ENCODE results near the gene EML4.

EML4 gene

DNA sequence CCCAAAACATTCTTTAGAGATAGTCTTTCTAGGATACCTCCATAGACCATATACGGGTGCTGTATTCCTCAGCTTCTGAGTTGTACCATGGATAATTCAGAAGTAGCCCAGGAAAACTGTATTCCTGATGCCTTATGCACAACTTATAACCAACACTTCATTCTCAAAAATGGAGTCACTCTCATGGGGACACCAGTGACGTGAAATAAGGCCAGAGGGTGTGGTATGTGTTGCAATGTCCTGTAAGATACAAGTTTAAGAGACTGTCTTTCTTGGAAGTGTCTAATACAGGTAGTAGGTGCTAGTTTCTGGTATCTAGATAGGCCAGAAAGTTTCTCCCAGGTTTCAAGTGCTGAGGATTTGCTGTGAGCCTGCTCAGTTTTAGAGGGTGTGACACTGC lies 155.8 kb downstream of the EML4 start:
- no peak for DNase-seq (ENCODE audit: low read depth)
- TF ChIP-seq, protein P1, sequence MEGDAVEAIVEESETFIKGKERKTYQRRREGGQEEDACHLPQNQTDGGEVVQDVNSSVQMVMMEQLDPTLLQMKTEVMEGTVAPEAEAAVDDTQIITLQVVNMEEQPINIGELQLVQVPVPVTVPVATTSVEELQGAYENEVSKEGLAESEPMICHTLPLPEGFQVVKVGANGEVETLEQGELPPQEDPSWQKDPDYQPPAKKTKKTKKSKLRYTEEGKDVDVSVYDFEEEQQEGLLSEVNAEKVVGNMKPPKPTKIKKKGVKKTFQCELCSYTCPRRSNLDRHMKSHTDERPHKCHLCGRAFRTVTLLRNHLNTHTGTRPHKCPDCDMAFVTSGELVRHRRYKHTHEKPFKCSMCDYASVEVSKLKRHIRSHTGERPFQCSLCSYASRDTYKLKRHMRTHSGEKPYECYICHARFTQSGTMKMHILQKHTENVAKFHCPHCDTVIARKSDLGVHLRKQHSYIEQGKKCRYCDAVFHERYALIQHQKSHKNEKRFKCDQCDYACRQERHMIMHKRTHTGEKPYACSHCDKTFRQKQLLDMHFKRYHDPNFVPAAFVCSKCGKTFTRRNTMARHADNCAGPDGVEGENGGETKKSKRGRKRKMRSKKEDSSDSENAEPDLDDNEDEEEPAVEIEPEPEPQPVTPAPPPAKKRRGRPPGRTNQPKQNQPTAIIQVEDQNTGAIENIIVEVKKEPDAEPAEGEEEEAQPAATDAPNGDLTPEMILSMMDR (IDR thresholded peaks at IDR 0.05; ENCODE audit: control insufficient read depth, extremely low read depth, insufficient read depth), result no peak
- H3K4me3 ChIP-seq (ENCODE audit: low read depth, low read length), result no peak overlapping the region

DNA sequence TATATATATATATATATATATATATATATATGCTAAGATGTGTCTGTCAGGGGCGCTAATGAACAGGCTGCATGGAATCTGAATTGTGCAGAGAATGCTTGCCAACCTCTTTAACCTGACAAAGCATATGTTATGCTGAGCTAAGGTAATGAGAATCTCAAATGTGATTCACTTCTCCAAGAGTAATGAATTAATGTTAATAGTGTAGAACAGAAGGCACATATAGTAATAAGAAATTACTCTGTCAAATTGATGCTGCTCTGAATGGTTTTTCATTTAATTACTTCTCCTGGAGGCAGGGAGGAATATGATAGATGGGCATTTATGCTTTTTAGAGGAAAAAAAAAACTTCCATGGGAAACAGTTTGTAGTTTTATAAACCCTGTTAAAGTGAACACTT lies 156.5 kb downstream of the EML4 start:
- DNase-seq (ENCODE audit: low read depth), result no peak
- TF ChIP-seq, protein P1 (IDR thresholded peaks at IDR 0.05; ENCODE audit: control insufficient read depth, extremely low read depth, insufficient read depth), result no peak

DNA sequence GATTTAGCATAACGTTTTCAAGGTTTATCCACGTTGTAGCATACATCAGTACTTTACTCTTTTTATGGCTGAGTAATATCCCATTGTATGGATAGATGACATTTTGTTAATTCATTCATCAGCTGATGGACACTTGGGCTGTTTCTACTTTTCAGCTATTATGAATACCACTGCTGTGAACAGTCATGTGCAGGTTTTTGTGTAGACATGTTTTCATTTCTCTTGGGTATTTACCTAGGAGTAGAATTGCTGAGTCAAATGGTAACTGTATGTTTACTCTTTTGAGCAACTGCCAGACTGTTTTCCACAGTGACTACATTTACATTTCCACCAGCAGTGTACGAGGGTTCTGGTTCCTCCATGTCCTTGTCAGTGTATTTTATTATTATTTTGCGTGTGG lies 158.0 kb downstream of the EML4 start:
- TF ChIP-seq, protein P1 (IDR thresholded peaks at IDR 0.05; ENCODE audit: control insufficient read depth, extremely low read depth, insufficient read depth), result no peak
- H3K4me3 ChIP-seq (ENCODE audit: low read depth, low read length), result no peak overlapping the region
- DNase-seq (ENCODE audit: low read depth), result peak; percentile 63

More for the DNA sequence above, 156.5 kb downstream of the EML4 start:
- no peak overlapping the region for H3K4me3 ChIP-seq (ENCODE audit: low read depth, low read length)

DNA sequence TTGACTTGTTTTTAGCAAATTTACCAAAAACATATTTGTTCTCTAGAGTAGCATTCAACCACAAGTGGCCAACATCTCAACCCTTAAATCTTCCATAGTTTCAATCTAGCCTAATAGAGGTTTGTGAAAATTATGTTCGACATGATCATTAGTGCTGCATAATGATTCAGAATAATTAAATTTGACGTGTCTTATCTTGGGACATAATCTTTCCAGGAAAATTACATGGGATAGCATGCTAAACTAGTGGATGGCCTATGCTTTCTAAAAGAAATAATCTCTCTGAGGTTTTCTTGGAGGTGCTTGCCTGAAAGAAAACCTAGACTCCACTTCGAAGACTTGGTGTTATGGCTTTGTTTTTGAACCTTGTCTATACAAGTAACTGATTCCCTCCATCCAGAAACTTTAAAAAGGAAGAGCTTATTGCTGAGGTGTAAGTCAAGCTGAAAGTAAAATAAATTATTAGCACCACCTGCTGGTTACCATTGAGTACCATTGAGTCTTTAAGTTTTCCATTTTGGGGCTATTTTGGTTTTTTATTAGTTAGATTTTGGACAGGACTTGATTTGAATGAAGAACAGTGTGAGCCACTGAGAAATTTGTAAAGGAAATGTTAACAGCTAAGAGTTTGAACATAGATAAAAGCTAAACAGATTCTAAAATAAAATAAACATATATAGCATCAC lies 159.1 kb downstream of the EML4 start:
- no peak overlapping the region for H3K4me3 ChIP-seq (ENCODE audit: low read depth, low read length)
- TF ChIP-seq, protein P1 (IDR thresholded peaks at IDR 0.05; ENCODE audit: control insufficient read depth, extremely low read depth, insufficient read depth), result peak; percentile 20; the same call in 1 of the 2 replicates
- DNase-seq (ENCODE audit: low read depth), result peak; percentile 2

DNA sequence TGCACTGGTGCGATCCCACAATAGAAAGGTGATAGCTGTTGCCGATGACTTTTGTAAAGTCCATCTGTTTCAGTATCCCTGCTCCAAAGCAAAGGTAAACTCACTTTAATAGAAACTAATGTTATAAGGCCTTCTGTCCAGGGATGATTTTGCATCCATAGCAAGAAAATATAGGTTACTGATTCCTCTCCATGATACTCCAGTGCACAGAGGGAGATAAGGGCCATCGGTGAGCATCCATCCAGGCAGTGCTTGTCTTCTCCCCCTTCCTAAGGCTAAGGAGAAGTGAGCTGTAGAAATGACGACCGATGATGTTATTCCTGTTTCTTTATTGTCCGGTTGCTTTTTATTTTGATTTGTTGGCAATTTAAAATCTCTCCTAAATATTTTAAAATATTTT lies 159.8 kb downstream of the EML4 start:
- TF ChIP-seq, protein P1 (IDR thresholded peaks at IDR 0.05; ENCODE audit: control insufficient read depth, extremely low read depth, insufficient read depth), result no peak

DNA sequence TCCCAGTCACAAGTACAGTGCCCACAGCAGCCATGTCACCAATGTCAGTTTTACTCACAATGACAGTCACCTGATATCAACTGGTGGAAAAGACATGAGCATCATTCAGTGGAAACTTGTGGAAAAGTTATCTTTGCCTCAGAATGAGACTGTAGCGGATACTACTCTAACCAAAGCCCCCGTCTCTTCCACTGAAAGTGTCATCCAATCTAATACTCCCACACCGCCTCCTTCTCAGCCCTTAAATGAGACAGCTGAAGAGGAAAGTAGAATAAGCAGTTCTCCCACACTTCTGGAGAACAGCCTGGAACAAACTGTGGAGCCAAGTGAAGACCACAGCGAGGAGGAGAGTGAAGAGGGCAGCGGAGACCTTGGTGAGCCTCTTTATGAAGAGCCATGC lies 160.6 kb downstream of the EML4 start:
- TF ChIP-seq, protein P1 (IDR thresholded peaks at IDR 0.05; ENCODE audit: control insufficient read depth, extremely low read depth, insufficient read depth), result no peak

More for the DNA sequence above, 159.8 kb downstream of the EML4 start:
- DNase-seq (ENCODE audit: low read depth), result no peak
- H3K4me3 ChIP-seq (ENCODE audit: low read depth, low read length), result no peak overlapping the region

More for the DNA sequence above, 160.6 kb downstream of the EML4 start:
- no peak overlapping the region for H3K4me3 ChIP-seq (ENCODE audit: low read depth, low read length)
- DNase-seq (ENCODE audit: low read depth), result no peak
